ENCODE measurements around the gene OPRM1.

GRCh38 chr6:154111025-154111424 lies 72.0 kb downstream of the OPRM1 start:
- TF ChIP-seq POLR2A (IDR thresholded peaks at IDR 0.05) (no peak), EP300 (IDR thresholded peaks at IDR 0.05) (no peak), CTCF (IDR thresholded peaks at IDR 0.05) (no peak), POLR2AphosphoS5 (IDR thresholded peaks at IDR 0.05) (no peak)
